ENCODE data around the gene MACIR.

The MACIR gene

GRCh38 chr5:103293099-103293498, 34.5 kb downstream of the MACIR start:
- DNase-seq = no peak

GRCh38 chr5:103293719-103294118, 35.2 kb downstream of the MACIR start:
- no peak for DNase-seq

- no peak for DNase-seq
Measured at GRCh38 chr5:103294906-103295305, 36.3 kb downstream of the MACIR start.

DNA sequence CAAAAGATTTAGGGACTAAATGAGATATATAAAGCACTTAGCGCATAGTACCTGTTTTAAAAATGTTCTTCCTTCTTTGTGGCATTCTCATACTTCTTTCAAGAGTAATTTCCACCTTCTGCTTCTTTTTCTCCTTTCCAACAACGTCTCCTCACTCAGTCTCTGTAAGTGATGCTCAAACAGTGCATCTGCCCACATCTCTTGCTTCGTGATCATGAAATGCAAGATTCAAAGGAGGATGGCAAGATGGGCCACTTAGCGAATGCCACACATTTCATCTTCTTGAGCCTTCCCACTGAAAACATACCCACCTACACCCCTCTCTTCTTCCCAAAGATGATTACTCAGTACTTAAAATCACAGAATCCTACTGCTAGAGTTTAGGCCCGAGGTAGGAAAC, 36.9 kb downstream of the MACIR start:
- no peak for DNase-seq

- no peak for DNase-seq
Measured at GRCh38 chr5:103295871-103296270, 37.3 kb downstream of the MACIR start.

- DNase-seq = no peak
Measured at GRCh38 chr5:103298117-103298516, 39.6 kb downstream of the MACIR start.

DNA sequence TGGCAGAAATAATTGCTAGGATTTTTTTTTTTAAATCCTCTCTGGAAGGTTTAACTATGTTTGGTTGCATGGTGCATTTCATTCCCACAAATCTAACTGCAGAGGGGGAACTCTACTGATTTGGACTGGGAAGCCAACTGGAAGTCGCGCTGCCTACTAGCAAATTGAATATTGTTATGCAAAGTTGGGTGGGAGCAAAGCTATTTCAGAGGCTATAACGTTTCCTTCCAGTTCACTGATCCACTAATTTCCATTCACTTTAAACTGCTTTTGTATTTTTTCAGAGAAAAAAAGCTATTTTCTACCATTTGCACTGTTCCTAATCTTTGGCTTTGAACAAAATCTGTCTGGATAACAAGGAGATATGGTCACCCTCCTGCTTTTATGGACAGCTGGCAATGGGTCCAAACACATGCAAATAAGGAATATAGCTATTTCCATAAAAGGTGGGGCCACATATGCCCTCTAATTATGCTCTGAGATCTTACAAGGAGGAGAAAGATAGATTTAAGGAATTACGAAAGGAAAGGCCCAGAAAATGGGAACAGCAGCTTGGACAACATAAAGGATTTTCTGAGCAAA, 40.1 kb downstream of the MACIR start:
- no peak for DNase-seq

DNA sequence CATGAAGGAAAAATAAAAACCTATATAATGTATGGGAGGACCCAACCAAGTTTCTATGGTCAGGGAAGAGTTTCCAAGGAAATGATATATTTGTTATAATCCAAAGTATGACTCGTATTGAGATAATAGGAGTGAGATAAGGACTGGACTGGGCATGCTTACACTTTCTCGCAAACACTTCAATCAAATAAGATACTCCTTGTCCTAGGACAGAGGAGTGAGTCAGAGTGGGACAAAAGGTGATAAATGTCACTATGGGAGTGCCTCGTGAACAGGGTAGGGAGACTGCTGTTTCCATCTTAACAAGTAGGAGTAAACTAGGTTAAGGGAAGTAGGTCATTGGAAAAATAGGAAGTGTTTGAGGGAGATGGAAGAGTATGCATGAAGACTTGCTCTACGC, 47.2 kb downstream of the MACIR start:
- no peak for DNase-seq

GRCh38 chr5:103307470-103307869, 48.9 kb downstream of the MACIR start:
- DNase-seq = no peak

DNA sequence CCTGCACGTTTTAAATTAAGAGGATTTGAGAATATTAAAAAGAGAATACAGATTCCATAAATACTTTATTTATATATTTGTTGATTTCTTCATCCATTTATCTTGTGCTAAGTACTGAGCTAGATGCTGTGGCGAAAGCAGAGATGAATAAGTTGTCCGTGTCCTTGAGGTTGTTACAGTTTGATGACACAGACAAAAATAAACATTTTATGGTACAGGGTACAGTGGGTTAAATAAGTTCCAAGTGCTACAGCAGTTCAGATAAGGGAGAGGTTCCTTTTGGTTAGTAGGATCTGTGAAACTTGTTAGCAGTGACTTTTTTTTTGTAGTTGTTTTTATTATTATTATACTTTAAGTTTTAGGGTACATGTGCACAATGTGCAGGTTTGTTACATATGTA, 50.2 kb downstream of the MACIR start:
- no peak for DNase-seq

DNA sequence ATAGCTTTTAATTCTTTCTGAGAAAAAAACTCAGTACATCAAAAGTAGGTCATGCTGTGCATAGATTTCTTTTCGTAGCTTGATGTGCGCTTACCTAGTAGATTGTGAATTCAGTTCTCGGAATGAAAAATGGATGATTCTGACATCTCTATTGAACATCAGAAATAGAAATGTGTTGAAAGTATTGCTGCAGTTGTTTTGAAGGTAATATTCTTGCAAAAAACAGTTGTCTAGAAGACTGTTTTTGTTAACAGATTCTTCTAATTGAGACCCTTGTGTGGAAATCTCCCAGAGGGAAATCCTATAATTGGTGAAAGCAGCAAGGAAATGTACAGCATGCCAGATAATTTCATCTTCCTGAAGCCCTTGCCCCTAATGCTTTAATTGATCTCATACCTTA, 54.5 kb downstream of the MACIR start:
- no peak for DNase-seq

- DNase-seq = no peak
Measured at GRCh38 chr5:103315455-103315854, 56.9 kb downstream of the MACIR start.

- no peak for DNase-seq
Measured at GRCh38 chr5:103327451-103327850, 68.9 kb downstream of the MACIR start.

DNA sequence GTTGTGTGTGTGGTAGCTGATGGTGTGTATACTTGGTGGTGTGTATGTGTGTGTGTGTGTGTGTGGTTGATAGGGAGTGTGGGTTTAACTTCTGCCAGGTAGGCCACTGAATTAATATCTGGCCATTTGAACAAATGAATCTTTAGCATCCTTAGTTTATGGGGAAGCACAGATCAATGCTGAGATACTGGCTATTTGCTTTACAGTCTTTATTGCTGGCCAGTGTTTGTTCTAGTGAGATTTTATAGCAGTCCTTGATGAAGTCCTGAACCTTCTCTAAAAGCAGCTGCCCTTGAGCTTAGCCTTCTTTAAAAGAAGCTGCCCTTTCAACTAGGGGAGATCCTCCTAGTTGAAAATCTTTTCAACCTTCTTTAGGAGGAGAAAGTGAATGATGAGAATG, 69.3 kb downstream of the MACIR start:
- no peak for DNase-seq

All from C1 segment of cervical spinal cord (tissue), 14 donors.